Mucosa of gallbladder (tissue), 1 donor: ENCODE measurements around the gene CAPN15. TPM values are rescaled to one million over a fixed set of nuclear protein-coding genes. Genes with fewer than 3 reads are reported as not detected.
"Not testable (repeated sequence)": the region's sequence is repeated elsewhere in the genome, so short reads cannot be mapped to it uniquely, and the experiment has no call there.

Experiments used
- DNase-seq: peaks from one replicate; pipeline ENCODE4 v3.0.0-alpha.2; 2020; ENCODE audit warnings: low spot score
- total RNA-seq: library from RNA; stranded (reverse); gene quantifications from one replicate; pipeline ENCODE4 v1.2.1, GENCODE V29; 2021
- donor health status: DM: no; HTN: no; CAD: no.

Gene CAPN15
- total RNA-seq, 1 donor from 2014 or later, result 75.4 TPM

- DNase-seq, result no peak
Measured at GRCh38 chr16:506246-506546, 21.3 kb upstream of the CAPN15 start.

- not testable (repeated sequence) for DNase-seq
Measured at GRCh38 chr16:507527-507926, 20.0 kb upstream of the CAPN15 start.

- no peak for DNase-seq
Measured at GRCh38 chr16:507996-508395, 19.5 kb upstream of the CAPN15 start.

GRCh38 chr16:508884-509736, 18.4 kb upstream of the CAPN15 start:
- peak; percentile 55 for DNase-seq

- DNase-seq, result no peak
Measured at GRCh38 chr16:510066-510825, 17.3 kb upstream of the CAPN15 start.

GRCh38 chr16:512802-513201, 14.7 kb upstream of the CAPN15 start:
- no peak for DNase-seq

GRCh38 chr16:513950-514349, 13.6 kb upstream of the CAPN15 start:
- DNase-seq, result no peak

GRCh38 chr16:515175-515938, 12.2 kb upstream of the CAPN15 start:
- DNase-seq, result no peak

- DNase-seq, result no peak
Measured at GRCh38 chr16:515939-516226, 11.6 kb upstream of the CAPN15 start.

GRCh38 chr16:516301-516700, 11.2 kb upstream of the CAPN15 start:
- no peak for DNase-seq

- no peak for DNase-seq
Measured at GRCh38 chr16:518858-519257, 8.7 kb upstream of the CAPN15 start.

GRCh38 chr16:519425-519824, 8.1 kb upstream of the CAPN15 start:
- no peak for DNase-seq

GRCh38 chr16:519841-520687, 7.4 kb upstream of the CAPN15 start:
- DNase-seq, result no peak

- no peak for DNase-seq
Measured at GRCh38 chr16:520847-521246, 6.7 kb upstream of the CAPN15 start.

GRCh38 chr16:521381-522210, 5.9 kb upstream of the CAPN15 start:
- DNase-seq, result no peak

GRCh38 chr16:522320-523096, 5.0 kb upstream of the CAPN15 start:
- DNase-seq, result no peak

GRCh38 chr16:523097-523741, 4.3 kb upstream of the CAPN15 start:
- no peak for DNase-seq

GRCh38 chr16:524274-525040, 3.1 kb upstream of the CAPN15 start:
- no peak for DNase-seq

- DNase-seq, result no peak
Measured at GRCh38 chr16:525123-525519, 2.4 kb upstream of the CAPN15 start.
